H1 (cell line): ENCODE data around the gene CADM1. TPM values are rescaled to one million over a fixed set of nuclear protein-coding genes. Genes with fewer than 3 reads are reported as not detected.

ENCODE experiments used
- CTCF ChIA-PET: fragments of 300-600 bp; sonication (Branson Sonifier 250); formaldehyde crosslinking; loops from one replicate; lab custom pipeline; 2021; ENCODE audit not compliant: partially characterized antibody; lab: Charles Lee
- POLR2A ChIA-PET: fragments of 300-600 bp; sonication (Branson Sonifier 250); formaldehyde crosslinking; loops from one replicate; lab custom pipeline; 2021; ENCODE audit warnings: inconsistent platforms; ENCODE audit not compliant: partially characterized antibody; lab: Charles Lee
- DNase-seq, 2 experiments: peaks; one replicate each; pipeline versions ENCODE4 v3.0.0 to v3.0.0-alpha.2; 2010 to 2022; ENCODE audit warnings: low spot score in 2 of 2, low read depth in 1 of 2, mixed read lengths in 1 of 2
- FAIRE-seq: peaks from 2 replicates; lab custom pipeline; 2011; peaks lifted over from hg19 to GRCh38; lab: Jason Lieb, UNC
- H2AFZ ChIP-seq: 2 replicates; pipeline ENCODE4 v1.8.1; 2012; ENCODE audit warnings: low read length, inconsistent platforms
- H2AK5ac ChIP-seq: 2 replicates; pipeline ENCODE4 v1.6.1; 2013; ENCODE audit warnings: low read depth, low read length
- H2BK120ac ChIP-seq: replicated peaks from 2 replicates; pipeline ENCODE3; 2013; ENCODE audit warnings: low read depth, low read length, inconsistent platforms
- H2BK12ac ChIP-seq: 2 replicates; pipeline ENCODE4 v1.6.1; 2013; ENCODE audit warnings: low read depth, low read length
- H2BK15ac ChIP-seq: 2 replicates; pipeline ENCODE4 v1.6.1; 2013; ENCODE audit warnings: low read length
- H2BK20ac ChIP-seq: 2 replicates; pipeline ENCODE4 v1.6.1; 2013; ENCODE audit warnings: low read length
- H2BK5ac ChIP-seq: 2 replicates; pipeline ENCODE4 v1.6.1; 2013; ENCODE audit warnings: low read depth, low read length
- H3K14ac ChIP-seq: 2 replicates; pipeline ENCODE4 v1.6.1; 2013; ENCODE audit warnings: inconsistent platforms; ENCODE audit not compliant: insufficient read length
- H3K18ac ChIP-seq: 2 replicates; pipeline ENCODE4 v1.6.1; 2013; ENCODE audit warnings: low read length; ENCODE audit errors: extremely low read depth
- H3K23ac ChIP-seq: 2 replicates; pipeline ENCODE4 v1.6.1; 2013; ENCODE audit warnings: inconsistent platforms; ENCODE audit not compliant: insufficient read length
- H3K23me2 ChIP-seq: 2 replicates; pipeline ENCODE4 v1.6.1; 2013; ENCODE audit warnings: low read depth, low read length
- H3K27ac ChIP-seq: 2 replicates; pipeline ENCODE4 v1.6.1; 2011; ENCODE audit warnings: low read depth, low read length, inconsistent platforms
- H3K27me3 ChIP-seq, 4 experiments: replicated peaks in 1 of 4; 1 replicate in 1 of 4; 2 replicates in 3 of 4; pipeline versions ENCODE4 v1.6.1 to v1.8.1; 2011 to 2013; ENCODE audit warnings: low read length in 3 of 4, mild to moderate bottlenecking in 3 of 4, inconsistent platforms in 2 of 4, mixed read lengths in 2 of 4, moderate library complexity in 1 of 4; ENCODE audit not compliant: control insufficient read depth in 3 of 4, insufficient read depth in 3 of 4; ENCODE audit errors: extremely low read depth in 1 of 4
- H3K36me3 ChIP-seq, 4 experiments: 2 replicates each; pipeline versions ENCODE4 v1.6.1 to v1.8.1; 2011 to 2013; ENCODE audit warnings: mild to moderate bottlenecking in 4 of 4, low read length in 3 of 4, moderate library complexity in 2 of 4, control low read depth in 1 of 4, inconsistent platforms in 1 of 4; ENCODE audit not compliant: insufficient read depth in 4 of 4, control insufficient read depth in 2 of 4
- H3K4ac ChIP-seq: replicated peaks from 2 replicates; pipeline ENCODE3; 2013; ENCODE audit warnings: low read length, low read depth, mixed read lengths, inconsistent platforms; ENCODE audit not compliant: insufficient read length
- H3K4me1 ChIP-seq, 4 experiments: replicated peaks in 1 of 4; 1 replicate in 1 of 4; 2 replicates in 3 of 4; pipeline versions ENCODE4 v1.6.1 to v1.8.1; 2011 to 2013; ENCODE audit warnings: low read length in 3 of 4, inconsistent platforms in 2 of 4, mixed read lengths in 1 of 4; ENCODE audit not compliant: insufficient read depth in 4 of 4, control insufficient read depth in 3 of 4
- H3K4me2 ChIP-seq, 2 experiments: 2 replicates each; pipeline versions ENCODE4 v1.6.1 to v1.8.1; 2011 to 2013; ENCODE audit warnings: low read depth in 2 of 2, low read length in 2 of 2, control low read depth in 1 of 2, inconsistent platforms in 1 of 2, mild to moderate bottlenecking in 1 of 2; ENCODE audit not compliant: insufficient read depth in 1 of 2
- H3K4me3 ChIP-seq, 4 experiments: fragments of 200-600, 300-600 bp in 1 of 4; sonication (generic), shearing (Covaris generic), sonication (Bioruptor Twin) in 1 of 4; 2 replicates each; pipeline versions ENCODE4 v1.5.1 to v1.8.1; 2011 to 2016; ENCODE audit warnings: low read length in 4 of 4, low read depth in 3 of 4, control low read depth in 2 of 4, inconsistent platforms in 2 of 4, mild to moderate bottlenecking in 2 of 4, mixed read lengths in 1 of 4, moderate library complexity in 1 of 4; ENCODE audit not compliant: insufficient read depth in 2 of 4; ENCODE audit errors: extremely low read depth in 1 of 4
- H3K56ac ChIP-seq: replicated peaks from 2 replicates; pipeline ENCODE3; 2013; ENCODE audit warnings: low read depth, mild to moderate bottlenecking, mixed read lengths, low read length, inconsistent platforms; ENCODE audit not compliant: insufficient read length
- H3K79me1 ChIP-seq: 2 replicates; pipeline ENCODE4 v1.6.1; 2013; ENCODE audit warnings: low read depth, low read length, control low read depth
- H3K79me2 ChIP-seq, 2 experiments: 2 replicates each; pipeline versions ENCODE4 v1.6.1 to v1.8.1; 2012 to 2013; ENCODE audit warnings: low read length in 2 of 2, mild to moderate bottlenecking in 2 of 2, inconsistent platforms in 1 of 2; ENCODE audit not compliant: insufficient read depth in 2 of 2, control insufficient read depth in 1 of 2
- H3K9ac ChIP-seq, 4 experiments: replicated peaks in 1 of 4; 1 replicate in 1 of 4; 2 replicates in 3 of 4; pipeline versions ENCODE4 v1.6.1 to v1.8.1; 2011 to 2013; ENCODE audit warnings: low read depth in 3 of 4, low read length in 3 of 4, control low read depth in 2 of 4, mild to moderate bottlenecking in 2 of 4, moderate library complexity in 2 of 4, inconsistent platforms in 1 of 4; ENCODE audit errors: extremely low read depth in 1 of 4
- H3K9me3 ChIP-seq, 2 experiments: 2 replicates each; pipeline versions ENCODE4 v1.6.1 to v1.8.1; 2012 to 2013; ENCODE audit warnings: mild to moderate bottlenecking in 2 of 2, moderate library complexity in 2 of 2, control low read depth in 1 of 2, inconsistent platforms in 1 of 2, low read depth in 1 of 2, low read length in 1 of 2, mixed read lengths in 1 of 2; ENCODE audit not compliant: insufficient read depth in 2 of 2
- H4K20me1 ChIP-seq, 2 experiments: replicated peaks in 1 of 2; 2 replicates each; pipeline versions ENCODE3 to v1.8.1; 2011 to 2013; ENCODE audit warnings: inconsistent platforms in 2 of 2, low read length in 2 of 2, mild to moderate bottlenecking in 1 of 2; ENCODE audit not compliant: insufficient read depth in 2 of 2, control insufficient read depth in 1 of 2
- H4K5ac ChIP-seq: 2 replicates; pipeline ENCODE4 v1.6.1; 2013; ENCODE audit warnings: low read length, low read depth, mixed read lengths, inconsistent platforms; ENCODE audit not compliant: insufficient read length
- H4K8ac ChIP-seq: 2 replicates; pipeline ENCODE4 v1.8.0; 2013; ENCODE audit warnings: mild to moderate bottlenecking, moderate library complexity, low read length, inconsistent platforms; ENCODE audit not compliant: insufficient read depth; ENCODE audit errors: extremely low read depth
- H4K91ac ChIP-seq: replicated peaks from 2 replicates; pipeline ENCODE3; 2013; ENCODE audit warnings: low read length, mixed read lengths, inconsistent platforms; ENCODE audit not compliant: insufficient read length
- FOSL1 ChIP-seq: IDR thresholded peaks from 2 replicates; pipeline ENCODE4 v1.6.1; 2011; ENCODE audit warnings: mild to moderate bottlenecking, low read depth, low read length, moderate library complexity; ENCODE audit not compliant: insufficient read depth
- SP1 ChIP-seq: IDR thresholded peaks from 2 replicates; pipeline ENCODE4 v1.6.1; 2011; ENCODE audit warnings: low read depth, low read length
- WGBS, 2 experiments: shearing (Covaris generic) in 1 of 2; methylation state at CpG; one replicate each; pipeline versions ENCODE4 v1.1.6 to v1.1.7; 2013 to 2015; ENCODE audit warnings: low lambda C conversion rate in 2 of 2, mixed read lengths in 2 of 2, inconsistent platforms in 1 of 2, low coverage in 1 of 2, missing lambda C conversion rate in 1 of 2; ENCODE audit not compliant: insufficient replicate concordance in 2 of 2, insufficient coverage in 1 of 2, insufficient read length in 1 of 2; ENCODE audit errors: extremely low coverage in 1 of 2, missing lambda C conversion rate in 1 of 2; 5-methylcytosine and 5-hydroxymethylcytosine counted together
- polyA plus RNA-seq, 7 experiments: library from polyadenylated mRNA; depleted of rRNA in 3 of 7; stranded (reverse) in 5 of 7; unstranded in 2 of 7; fragments of >200 nt in 5 of 7; fragments of 200-250 nt in 2 of 7; gene quantifications; 1 replicate in 5 of 7; 2 replicates in 1 of 7; 4 replicates in 1 of 7; pipeline versions ENCODE4 v1.2.1 to v1.2.3, GENCODE V29; 2011 to 2013; ENCODE audit warnings: missing spikeins in 2 of 7, mixed read lengths in 2 of 7
- total RNA-seq: library from RNA; stranded (reverse); fragmentation: NEBNext Ultra II Directional; extraction: Animal tissue kit (Norgen Biotek cat#: 25700); gene quantifications from 2 replicates; pipeline ENCODE4 v1.2.1, GENCODE V29; 2021

The CADM1 gene
- total and polyA plus RNA-seq, 2 of the 8 experiments (the other 6 are each of a cell fraction or from before 2014, with no cell fraction given): 8.3 to 25.3 TPM

- ChIA-PET CTCF (interaction anchor here (0.8 to 1.8 kb wide), 7 partner anchors 9 to 492 kb away, joined by 3 to 6 read pairs (median 3); no protein-coding TSS in a partner anchor), POLR2A (no interaction called here)
- Histone ChIP-seq H3K23ac (no peak overlapping the region), H2BK12ac (no peak overlapping the region), H3K79me2 (no peaks in the 10 kb centered on the region), H3K36me3 (no peaks in the 10 kb centered on the region), H3K18ac (no peak overlapping the region), H2AFZ (no peak overlapping the region), H3K56ac (no peak overlapping the region), H2AK5ac (no peak overlapping the region), H2BK15ac (no peak overlapping the region), H3K4me2 (no peak overlapping the region), H3K9ac (no peak overlapping the region), H3K14ac (no peak overlapping the region), H2BK5ac (no peak overlapping the region), H4K8ac (no peak overlapping the region), H3K4ac (no peak overlapping the region), H3K4me1 (no peaks in the 10 kb centered on the region), H2BK120ac (no peak overlapping the region), H3K27ac (no peak overlapping the region), H3K23me2 (no peaks in the 10 kb centered on the region), H4K91ac (no peak overlapping the region), H3K27me3 (no peaks in the 10 kb centered on the region), H4K20me1 (no peaks in the 10 kb centered on the region), H3K4me3 (no peak overlapping the region), H3K9me3 (no peaks in the 10 kb centered on the region), H4K5ac (no peak overlapping the region), H3K79me1 (no peaks in the 10 kb centered on the region; the same call in 1 of the 2 replicates), H2BK20ac (no peak overlapping the region)
- WGBS, 2 experiments: 85% methylated on average over 6 of the region's 6 CpGs; no CpG with 5 or more reads in 1 of the 2 experiments
- TF ChIP-seq FOSL1 (no peak), SP1 (no peak)
- FAIRE-seq: no peak
- DNase-seq: no peak
Measured at GRCh38 chr11:115304774-115305472, 199.3 kb downstream of the CADM1 start.
